Body of pancreas (tissue), 4 donors: ENCODE results near the gene SLC25A51. TPM values are rescaled to one million over a fixed set of nuclear protein-coding genes. Genes with fewer than 3 reads are reported as not detected.

Experiments
- ATAC-seq: fragments of 150-250 bp; one replicate; pipeline ENCODE4 v1.9.1; 2016
- DNase-seq, 4 donors: peaks; one replicate each; pipeline ENCODE4 v3.0.0-alpha.2; 2019
- H3K27ac ChIP-seq, 4 donors: fragments of 200-600 bp; sonication (generic); 1 replicate in 3 of 4; 2 replicates in 1 of 4; pipeline versions ENCODE4 v1.5.1 to v1.6.1; 2016 to 2019; ENCODE audit warnings: mild to moderate bottlenecking in 1 of 4, mixed read lengths in 1 of 4, moderate library complexity in 1 of 4
- H3K27me3 ChIP-seq, 2 donors: fragments of 200-600 bp; sonication (generic); one replicate each; pipeline ENCODE4 v1.6.0; 2016; ENCODE audit warnings: mild to moderate bottlenecking in 1 of 2
- H3K36me3 ChIP-seq, 2 donors: fragments of 200-600 bp; sonication (generic); replicated peaks in 1 of 2; 2 replicates each; pipeline ENCODE4 v1.5.1; 2016; ENCODE audit warnings: low read depth in 2 of 2; ENCODE audit not compliant: insufficient read depth in 1 of 2
- H3K4me1 ChIP-seq: fragments of 200-600 bp; sonication (generic); one replicate; pipeline ENCODE4 v1.6.0; 2016
- H3K4me3 ChIP-seq, 2 donors: fragments of 200-600 bp; sonication (generic); 1 replicate in 1 of 2; 2 replicates in 1 of 2; pipeline ENCODE4 v1.5.1; 2016 to 2019
- H3K9me3 ChIP-seq, 3 donors: fragments of 200-600 bp; sonication (generic); 1 replicate in 2 of 3; 2 replicates in 1 of 3; pipeline ENCODE4 v1.5.1; 2016
- POLR2A ChIP-seq, 3 donors: fragments of 450-650 bp; IDR thresholded peaks; one replicate each; pipeline ENCODE4 v1.6.1; 2016; ENCODE audit warnings: antibody characterized with exemption in 3 of 3, mild to moderate bottlenecking in 2 of 3
- WGBS, 2 donors: methylation state at CpG; one replicate each; pipeline ENCODE4 v1.1.5; 2017; 5-methylcytosine and 5-hydroxymethylcytosine counted together
- intact Hi-C: fragments of 100-400 bp; cut with DNase I; formaldehyde crosslinking; loops from one replicate; pipeline ENCODE4 v1.15.1; 2023
- small RNA-seq: library from RNA; depleted of rRNA; stranded (forward); fragments of <200 nt; gene quantifications from one replicate; pipeline ENCODE3, GENCODE V24; 2016
- total RNA-seq, 2 donors: library from RNA; depleted of rRNA; stranded (reverse); fragments of >200 nt; gene quantifications; one replicate each; pipeline ENCODE4 v1.1.0, GENCODE V29; 2016
- TF ChIP-seq, protein P1 (sequence below), 7 experiments: fragments of 450-650 bp in 4 of 7; fragments of 200-600 bp in 3 of 7; sonication (generic) in 3 of 7; IDR thresholded peaks; one replicate each; pipeline ENCODE4 v1.5.1; 2016 to 2019; ENCODE audit warnings: antibody characterized with exemption in 7 of 7

SLC25A51 gene
- total RNA-seq, 2 donors from 2014 or later, result 17.1 to 18.1 TPM

DNA sequence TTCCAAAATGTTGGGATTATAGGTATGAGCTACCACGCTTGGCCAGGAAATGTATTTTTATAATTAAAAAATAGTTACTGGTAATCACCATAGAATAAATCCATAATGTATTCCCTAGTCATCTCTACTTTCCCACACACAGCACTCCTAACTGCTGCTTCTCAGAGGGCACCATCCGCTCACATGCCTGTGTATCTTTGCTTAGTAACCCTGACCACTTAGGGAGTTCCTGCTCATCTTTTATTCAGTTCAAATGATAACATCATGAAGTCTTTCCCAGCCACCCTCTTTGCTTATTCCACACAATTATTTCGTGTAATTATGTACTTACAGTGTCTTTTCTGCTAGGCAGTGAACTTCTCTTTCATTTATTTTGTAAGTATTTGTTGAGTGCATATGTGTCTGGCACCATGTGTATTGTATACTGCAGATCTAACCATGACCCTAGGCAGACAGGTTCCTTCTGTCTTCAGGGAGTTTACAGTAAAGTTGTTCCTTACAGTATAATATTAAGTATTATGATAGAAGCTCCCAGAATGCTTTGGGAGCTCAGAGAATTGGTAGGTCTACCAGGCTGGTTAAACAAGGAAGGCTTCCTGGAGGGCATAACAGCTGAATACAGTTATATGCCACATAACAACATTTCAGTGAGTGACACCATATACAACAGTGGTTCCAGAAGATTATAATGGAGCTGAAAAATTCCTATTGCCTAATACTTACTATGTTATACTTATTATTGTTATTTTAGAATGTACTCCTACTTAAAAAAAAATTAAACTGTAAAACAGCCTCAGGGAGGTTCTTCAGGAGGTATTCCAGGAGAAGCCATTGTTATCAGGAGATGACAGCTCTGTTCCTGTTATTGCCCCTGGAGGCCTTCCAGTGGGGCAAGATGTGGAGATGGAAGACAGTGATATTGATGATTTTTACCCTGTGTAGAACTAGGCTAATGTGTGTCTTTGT, 64.1 kb downstream of the SLC25A51 start:
- H3K27ac ChIP-seq, result no peak overlapping the region
- DNase-seq, result no peak
- no peak overlapping the region for H3K4me3 ChIP-seq
- H3K27me3 ChIP-seq, result no peaks in the 10 kb centered on the region
- TF ChIP-seq, protein P1, sequence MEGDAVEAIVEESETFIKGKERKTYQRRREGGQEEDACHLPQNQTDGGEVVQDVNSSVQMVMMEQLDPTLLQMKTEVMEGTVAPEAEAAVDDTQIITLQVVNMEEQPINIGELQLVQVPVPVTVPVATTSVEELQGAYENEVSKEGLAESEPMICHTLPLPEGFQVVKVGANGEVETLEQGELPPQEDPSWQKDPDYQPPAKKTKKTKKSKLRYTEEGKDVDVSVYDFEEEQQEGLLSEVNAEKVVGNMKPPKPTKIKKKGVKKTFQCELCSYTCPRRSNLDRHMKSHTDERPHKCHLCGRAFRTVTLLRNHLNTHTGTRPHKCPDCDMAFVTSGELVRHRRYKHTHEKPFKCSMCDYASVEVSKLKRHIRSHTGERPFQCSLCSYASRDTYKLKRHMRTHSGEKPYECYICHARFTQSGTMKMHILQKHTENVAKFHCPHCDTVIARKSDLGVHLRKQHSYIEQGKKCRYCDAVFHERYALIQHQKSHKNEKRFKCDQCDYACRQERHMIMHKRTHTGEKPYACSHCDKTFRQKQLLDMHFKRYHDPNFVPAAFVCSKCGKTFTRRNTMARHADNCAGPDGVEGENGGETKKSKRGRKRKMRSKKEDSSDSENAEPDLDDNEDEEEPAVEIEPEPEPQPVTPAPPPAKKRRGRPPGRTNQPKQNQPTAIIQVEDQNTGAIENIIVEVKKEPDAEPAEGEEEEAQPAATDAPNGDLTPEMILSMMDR (IDR thresholded peaks at IDR 0.05), result no peak
- TF ChIP-seq POLR2A (IDR thresholded peaks at IDR 0.05), result no peak
- no peaks in the 10 kb centered on the region for H3K36me3 ChIP-seq
- H3K4me1 ChIP-seq, result no peaks in the 10 kb centered on the region
- 93% methylated on average over 3 of the region's 3 CpGs for WGBS, 2 donors
- H3K9me3 ChIP-seq, result no peaks in the 10 kb centered on the region
- no peak for ATAC-seq
- intact Hi-C loops, result no loop called here

Small RNAs within 50 kb of the gene (small RNA-seq; reads per million reads assigned to genes)
- not detected for gene RNU7-124P

Other genes with a start within 250 kb of the SLC25A51 start
- 1 to 10 TPM; 2.6 to 6.7 TPM for gene TRMT10B, start 150.3 kb downstream of the SLC25A51 start, total RNA-seq
- 10 to 100 TPM; 33.2 to 47.8 TPM for gene EXOSC3, start 119.1 kb downstream of the SLC25A51 start, total RNA-seq
- gene DCAF10, start 103.3 kb downstream of the SLC25A51 start, total RNA-seq, result 10 to 100 TPM; 12.7 to 14.5 TPM
- 10 to 100 TPM; 25.2 to 29.3 TPM for gene SHB, start 165.1 kb upstream of the SLC25A51 start, total RNA-seq